ENCODE results near the gene WIPI1. TPM values are rescaled to one million over a fixed set of nuclear protein-coding genes. Genes with fewer than 3 reads are reported as not detected.
A peak's percentile ranks its signal among the peaks of the same experiment; 100 is the strongest.

Gene WIPI1
- total and polyA plus RNA-seq, 2 of the 13 experiments (the other 11 are each of a cell fraction or from before 2014, with no cell fraction given), result 29.4 to 141 TPM

GRCh38 chr17:68378268-68379176, 78.8 kb downstream of the WIPI1 start (continued):
- TF ChIP-seq KMT2A (CRISPR knock-in tag; IDR thresholded peaks at IDR 0.05) (peak; percentile 37; the same call in 1 of the 2 replicates), ZNF761 (CRISPR knock-in tag; conservative IDR thresholded peaks at IDR 0.05) (peak; percentile 94), ZBTB14 (CRISPR knock-in tag; IDR thresholded peaks at IDR 0.05) (no peak; the same call in none of the 2 replicates), SP4 (CRISPR knock-in tag; IDR thresholded peaks at IDR 0.05) (peak; percentile 68), ISL2 (CRISPR knock-in tag; IDR thresholded peaks at IDR 0.05) (peak; percentile 88), PTBP1 (IDR thresholded peaks at IDR 0.05; ENCODE audit: low read depth, low read length, poor library complexity, severe bottlenecking) (peak; percentile 95), HBP1 (CRISPR knock-in tag; IDR thresholded peaks at IDR 0.05; ENCODE audit: low read depth) (peak; percentile 66), ZNF703 (CRISPR knock-in tag; IDR thresholded peaks at IDR 0.05; ENCODE audit: borderline replicate concordance) (0 out of 2 replicates have a peak, but pooled peaks have one; percentile 26), ESRRA (CRISPR knock-in tag; IDR thresholded peaks at IDR 0.05; ENCODE audit: low read depth) (peak; percentile 45), ZMAT5 (CRISPR knock-in tag; IDR thresholded peaks at IDR 0.05; ENCODE audit: borderline replicate concordance, low read depth) (0 out of 2 replicates have a peak, but pooled peaks have one; percentile 49), ZNF766 (CRISPR knock-in tag; IDR thresholded peaks at IDR 0.05; ENCODE audit: borderline replicate concordance) (peak; percentile 91), JARID2 (CRISPR knock-in tag; IDR thresholded peaks at IDR 0.05; ENCODE audit: insufficient replicate concordance) (no peak), TRAFD1 (CRISPR knock-in tag; IDR thresholded peaks at IDR 0.05; ENCODE audit: borderline replicate concordance) (0 out of 2 replicates have a peak, but pooled peaks have one; percentile 82), POLR2AphosphoS5 (IDR thresholded peaks at IDR 0.05; ENCODE audit: low read depth, low read length) (peak; percentile 73), PRDM4 (CRISPR knock-in tag; IDR thresholded peaks at IDR 0.05; ENCODE audit: borderline replicate concordance) (peak; percentile 73; the same call in 1 of the 2 replicates), PRDM15 (CRISPR knock-in tag; IDR thresholded peaks at IDR 0.05) (no peak)

All from HepG2 (cell line).